ENCODE data around the gene FAM170B. TPM values are rescaled to one million over a fixed set of nuclear protein-coding genes. Genes with fewer than 3 reads are reported as not detected.
A peak's percentile ranks its signal among the peaks of the same experiment; 100 is the strongest.

FAM170B gene
- total and polyA plus RNA-seq, 9 of the 15 experiments (the other 6 are each of a cell fraction or from before 2014, with no cell fraction given): 0.11 to 0.21 TPM; not detected in 7

DNA sequence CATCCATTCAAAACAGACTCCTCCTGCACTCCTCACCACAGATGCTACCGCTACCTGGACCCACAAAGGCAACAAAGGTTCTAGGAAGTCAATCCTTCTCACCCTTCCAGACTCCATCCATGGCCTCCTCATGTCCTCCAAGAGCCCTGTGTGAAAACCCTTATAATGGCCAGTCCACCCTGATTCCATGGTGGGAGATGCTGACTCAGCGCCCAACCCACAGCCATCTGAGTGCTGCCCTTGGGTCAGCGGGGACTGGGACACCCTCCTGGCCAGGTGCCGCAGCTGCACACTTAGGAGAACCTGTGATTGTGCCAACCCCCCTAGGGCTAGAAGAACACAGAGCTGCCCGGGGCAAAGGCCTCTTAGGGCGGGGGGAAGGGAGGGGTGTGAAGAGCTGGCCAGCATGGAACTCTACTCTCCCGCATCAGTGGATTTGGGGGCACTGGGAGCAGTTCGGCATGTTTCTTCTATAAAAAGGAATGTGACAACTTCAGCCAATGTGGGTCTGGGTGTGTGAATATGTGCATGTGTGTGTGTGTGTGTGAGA, 29.0 kb upstream of the FAM170B start (continued):
- TF ChIP-seq TAF1 (IDR thresholded peaks at IDR 0.05; ENCODE audit: control insufficient read depth, extremely low read depth, insufficient read depth, low read length, severe bottlenecking) (no peak), ZNF124 (CRISPR knock-in tag; IDR thresholded peaks at IDR 0.05) (no peak), MAFG (tag; conservative IDR thresholded peaks at IDR 0.05) (peak; percentile 85), WHSC1 (IDR thresholded peaks at IDR 0.05; ENCODE audit: low read length) (no peak), ZNF212 (CRISPR knock-in tag; IDR thresholded peaks at IDR 0.05) (no peak), SMAD1 (IDR thresholded peaks at IDR 0.05; ENCODE audit: low read depth, low read length, partially characterized antibody) (no peak), TRIM24 (IDR thresholded peaks at IDR 0.05) (no peak), ZNF197 (CRISPR knock-in tag; IDR thresholded peaks at IDR 0.05; ENCODE audit: low read depth) (no peak), SAP30 (IDR thresholded peaks at IDR 0.05; ENCODE audit: borderline replicate concordance, insufficient read depth, low read depth, low read length, poor library complexity, severe bottlenecking) (no peak), PTBP1 (IDR thresholded peaks at IDR 0.05; ENCODE audit: low read depth, low read length) (no peak), ZNF143 (CRISPR knock-in tag; IDR thresholded peaks at IDR 0.05) (no peak)
- TF ChIP-seq, protein P1, sequence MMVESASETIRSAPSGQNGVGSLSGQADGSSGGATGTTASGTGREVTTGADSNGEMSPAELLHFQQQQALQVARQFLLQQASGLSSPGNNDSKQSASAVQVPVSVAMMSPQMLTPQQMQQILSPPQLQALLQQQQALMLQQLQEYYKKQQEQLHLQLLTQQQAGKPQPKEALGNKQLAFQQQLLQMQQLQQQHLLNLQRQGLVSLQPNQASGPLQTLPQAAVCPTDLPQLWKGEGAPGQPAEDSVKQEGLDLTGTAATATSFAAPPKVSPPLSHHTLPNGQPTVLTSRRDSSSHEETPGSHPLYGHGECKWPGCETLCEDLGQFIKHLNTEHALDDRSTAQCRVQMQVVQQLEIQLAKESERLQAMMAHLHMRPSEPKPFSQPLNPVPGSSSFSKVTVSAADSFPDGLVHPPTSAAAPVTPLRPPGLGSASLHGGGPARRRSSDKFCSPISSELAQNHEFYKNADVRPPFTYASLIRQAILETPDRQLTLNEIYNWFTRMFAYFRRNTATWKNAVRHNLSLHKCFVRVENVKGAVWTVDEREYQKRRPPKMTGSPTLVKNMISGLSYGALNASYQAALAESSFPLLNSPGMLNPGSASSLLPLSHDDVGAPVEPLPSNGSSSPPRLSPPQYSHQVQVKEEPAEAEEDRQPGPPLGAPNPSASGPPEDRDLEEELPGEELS (CRISPR knock-in tag; IDR thresholded peaks at IDR 0.05; ENCODE audit: borderline replicate concordance): no peak

All from K562 (cell line).